IMR-90 (cell line): ENCODE measurements around the gene MAT2A. TPM values are rescaled to one million over a fixed set of nuclear protein-coding genes. Genes with fewer than 3 reads are reported as not detected.

Experiments
- CEBPB ChIP-seq: IDR thresholded peaks from 2 replicates; pipeline ENCODE4 v1.6.1; 2012; ENCODE audit warnings: low read depth, low read length, improper control_type of control experiment
- CHD1 ChIP-seq: IDR thresholded peaks from 2 replicates; pipeline ENCODE4 v1.6.1; 2012; ENCODE audit warnings: low read depth, low read length, improper control_type of control experiment
- ELK1 ChIP-seq: fragments of 150-350 bp; IDR thresholded peaks from 2 replicates; pipeline ENCODE4 v1.6.1; 2016; ENCODE audit warnings: low read depth, mild to moderate bottlenecking, low read length, moderate library complexity, borderline replicate concordance
- POLR2A ChIP-seq: IDR thresholded peaks from 2 replicates; pipeline ENCODE4 v1.6.1; 2012; ENCODE audit warnings: mild to moderate bottlenecking, low read depth, low read length
- RCOR1 ChIP-seq: IDR thresholded peaks from 2 replicates; pipeline ENCODE4 v1.6.1; 2012; ENCODE audit warnings: mild to moderate bottlenecking, low read length, improper control_type of control experiment; ENCODE audit not compliant: insufficient replicate concordance
- polyA plus RNA-seq, 3 experiments: library from polyadenylated mRNA; depleted of rRNA; stranded (reverse); fragments of >200 nt; gene quantifications; 2 replicates each; pipeline ENCODE4 v1.2.3, GENCODE V29; 2012; ENCODE audit warnings: low replicate concordance in 1 of 3
- total RNA-seq: library from RNA; depleted of rRNA; stranded (reverse); fragments of >200 nt; gene quantifications from 2 replicates; pipeline ENCODE4 v1.2.3, GENCODE V29; 2012

MAT2A gene
- total and polyA plus RNA-seq, 2 of the 4 experiments (the other 2 are of a cell fraction) = 94.1 to 223 TPM

DNA sequence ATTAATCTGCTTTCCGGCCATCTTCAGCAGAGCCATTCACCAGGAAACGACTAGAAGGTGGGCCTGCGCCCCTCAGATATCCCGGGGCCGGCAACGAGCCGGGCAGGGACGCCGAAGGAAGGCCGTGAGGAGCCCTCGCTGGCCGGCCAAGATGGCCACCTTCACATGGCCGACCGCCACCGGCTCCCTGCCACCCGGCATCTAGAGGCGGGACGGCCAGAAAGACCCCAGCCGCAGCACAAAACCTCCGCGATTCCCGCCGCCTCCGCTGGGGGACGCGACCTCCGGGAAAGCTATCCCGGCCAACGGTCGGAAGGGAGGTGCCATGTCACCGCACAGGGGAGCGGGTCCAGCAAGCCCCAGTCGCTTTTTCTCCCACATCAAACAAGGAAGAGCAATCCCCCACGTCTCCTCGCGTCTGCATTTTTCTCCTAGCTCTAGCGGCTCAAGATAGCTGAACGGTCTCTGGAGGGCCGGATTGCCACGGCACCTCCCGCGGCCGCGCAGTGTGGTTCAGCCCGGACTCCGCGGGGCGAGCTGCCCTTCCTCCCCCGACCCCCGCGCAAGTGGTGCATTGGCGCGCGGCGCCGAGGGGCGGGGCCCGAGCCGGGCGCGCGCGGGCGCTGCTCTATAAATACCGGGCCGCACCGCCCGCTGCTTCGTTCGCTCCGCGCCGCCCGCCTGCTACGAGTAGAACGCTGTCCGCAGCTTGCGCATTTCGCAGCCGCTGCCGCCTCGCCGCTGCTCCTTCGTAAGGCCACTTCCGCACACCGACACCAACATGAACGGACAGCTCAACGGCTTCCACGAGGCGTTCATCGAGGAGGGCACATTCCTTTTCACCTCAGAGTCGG is at the start of gene MAT2A (continued):
- no peak for TF ChIP-seq RCOR1
- TF ChIP-seq CEBPB = no peak
- TF ChIP-seq POLR2A = peak; percentile 100
- no peak for TF ChIP-seq ELK1
- TF ChIP-seq CHD1 = peak; percentile 94; the same call in 1 of the 2 replicates
